K562 (cell line): ENCODE results near the gene HOXC10. TPM values are rescaled to one million over a fixed set of nuclear protein-coding genes. Genes with fewer than 3 reads are reported as not detected.

Experiments used
- ATAC-seq: fragments of 200-7000 bp; cut with Tn5 transposase; 3 replicates; pipeline ENCODE4 v1.9.1; 2020; ENCODE audit warnings: moderate library complexity
- BruUV-seq: library from RNA; stranded (reverse); fragments of 400-500 nt; replicated peaks from 2 replicates; lab custom pipeline; 2021; lab: Mats Ljungman, UMichigan
- CTCF ChIA-PET: fragments of 300-600 bp; formaldehyde crosslinking; extraction: SDS; loops from one replicate; lab custom pipeline; 2021; ENCODE audit warnings: low intra/inter-chr PET ratio; lab: Yijun Ruan, JAX
- POLR2A ChIA-PET: fragments of 300-600, 350-650 bp; sonication (Branson Sonifier 250); formaldehyde crosslinking; extraction: SDS; loops from one replicate; lab custom pipeline; 2021; ENCODE audit warnings: antibody characterized with exemption, inconsistent platforms; lab: Yijun Ruan, JAX
- DNase-seq, 4 experiments: peaks; one replicate each; pipeline versions ENCODE4 v3.0.0 to v3.0.0-alpha.2; 2011 to 2018; ENCODE audit warnings: low spot score in 3 of 4, mixed read lengths in 3 of 4; ENCODE audit errors: extremely low read depth in 1 of 4
- FAIRE-seq: peaks from 2 replicates; lab custom pipeline; 2011; peaks lifted over from hg19 to GRCh38; lab: Jason Lieb, UNC
- H2AFZ ChIP-seq: 2 replicates; pipeline ENCODE4 v1.6.0; 2011; ENCODE audit warnings: low read depth, low read length, control low read depth, inconsistent platforms
- H3K27ac ChIP-seq: fragments of 200-600 bp; 3 replicates; pipeline ENCODE4 v1.8.0; 2011; ENCODE audit warnings: low read depth, mild to moderate bottlenecking, control low read depth, inconsistent platforms, low read length, moderate library complexity, mixed read lengths; ENCODE audit errors: extremely low read depth
- H3K27me3 ChIP-seq, 2 experiments: fragments of 300-600 bp in 1 of 2; 2 replicates in 1 of 2; 3 replicates in 1 of 2; pipeline versions ENCODE4 v1.6.0 to v1.8.0; 2011; ENCODE audit warnings: inconsistent platforms in 2 of 2, low read length in 2 of 2, mild to moderate bottlenecking in 1 of 2, mixed read lengths in 1 of 2, moderate library complexity in 1 of 2; ENCODE audit not compliant: control insufficient read depth in 2 of 2, insufficient read depth in 2 of 2
- H3K36me3 ChIP-seq: fragments of 300-600 bp; 3 replicates; pipeline ENCODE4 v1.8.0; 2011; ENCODE audit warnings: mild to moderate bottlenecking, low read length, inconsistent platforms; ENCODE audit not compliant: control insufficient read depth, insufficient read depth
- H3K4me1 ChIP-seq, 2 experiments: fragments of 200-600 bp in 1 of 2; replicated peaks in 1 of 2; 2 replicates in 1 of 2; 3 replicates in 1 of 2; pipeline versions ENCODE4 v1.5.1 to v1.8.0; 2011; ENCODE audit warnings: inconsistent platforms in 2 of 2, low read length in 2 of 2, mild to moderate bottlenecking in 1 of 2, mixed read lengths in 1 of 2, moderate library complexity in 1 of 2; ENCODE audit not compliant: control insufficient read depth in 2 of 2, insufficient read depth in 2 of 2
- H3K4me2 ChIP-seq: 2 replicates; pipeline ENCODE4 v1.6.1; 2011; ENCODE audit warnings: low read length, control low read depth, inconsistent platforms, mixed read lengths; ENCODE audit not compliant: insufficient read depth
- H3K4me3 ChIP-seq: fragments of 200-600 bp; sonication (generic), shearing (Covaris generic); 2 replicates; pipeline ENCODE4 v1.5.1; 2016; ENCODE audit warnings: control low read depth, inconsistent platforms
- H3K79me2 ChIP-seq: fragments of 200-600 bp; 3 replicates; pipeline ENCODE4 v1.8.0; 2011; ENCODE audit warnings: low read length, inconsistent platforms; ENCODE audit not compliant: control insufficient read depth, insufficient read depth
- H3K9ac ChIP-seq, 2 experiments: 2 replicates each; pipeline versions ENCODE4 v1.6.0 to v1.6.1; 2011; ENCODE audit warnings: low read depth in 2 of 2, low read length in 2 of 2, control low read depth in 1 of 2, inconsistent platforms in 1 of 2, mild to moderate bottlenecking in 1 of 2, mixed read lengths in 1 of 2; ENCODE audit not compliant: insufficient read depth in 1 of 2
- H3K9me1 ChIP-seq: one replicate; pipeline ENCODE4 v1.6.0; 2011; ENCODE audit warnings: inconsistent platforms, mild to moderate bottlenecking, low read length, moderate library complexity; ENCODE audit not compliant: control insufficient read depth, insufficient read depth
- H3K9me3 ChIP-seq: replicated peaks from 2 replicates; pipeline ENCODE4 v1.5.1; 2011; ENCODE audit warnings: low read depth, low read length, inconsistent platforms; ENCODE audit not compliant: control insufficient read depth, insufficient read depth
- H4K20me1 ChIP-seq: replicated peaks from 2 replicates; pipeline ENCODE4 v1.6.1; 2011; ENCODE audit warnings: low read length, inconsistent platforms, mixed read lengths; ENCODE audit not compliant: control insufficient read depth, insufficient read depth
- CBX5 ChIP-seq: IDR thresholded peaks from 2 replicates; pipeline ENCODE4 v1.6.1; 2014; ENCODE audit warnings: low read depth, borderline replicate concordance
- CSDE1 ChIP-seq, 2 experiments: fragments of 450-650 bp; IDR thresholded peaks; 2 replicates each; pipeline ENCODE4 v1.6.1; 2016; ENCODE audit warnings: mild to moderate bottlenecking in 1 of 2
- GTF3C2 ChIP-seq: IDR thresholded peaks from 3 replicates; pipeline ENCODE4 v1.6.1; 2011; ENCODE audit warnings: borderline replicate concordance, mild to moderate bottlenecking, moderate library complexity; ENCODE audit not compliant: insufficient read length; ENCODE audit errors: extremely low read depth
- HDAC3 ChIP-seq: fragments of 450-650 bp; IDR thresholded peaks from 2 replicates; pipeline ENCODE4 v1.6.1; 2018; ENCODE audit warnings: borderline replicate concordance, mild to moderate bottlenecking, moderate library complexity; ENCODE audit not compliant: partially characterized antibody
- MTA1 ChIP-seq: fragments of 450-650 bp; IDR thresholded peaks from 2 replicates; pipeline ENCODE4 v1.6.1; 2017; ENCODE audit warnings: borderline replicate concordance
- NR1H2 ChIP-seq: sonication (generic); formaldehyde crosslinking; IDR thresholded peaks from 2 replicates; pipeline ENCODE4 v1.4.0; 2020; ENCODE audit warnings: mild to moderate bottlenecking, missing genetic modification reagents
- RHOXF2B ChIP-seq: fragments of 250-450 bp; sonication (Bioruptor Pico); conservative IDR thresholded peaks from 2 replicates; pipeline ENCODE4 v1.5.1; 2021
- SMAD4 ChIP-seq: fragments of 250-450 bp; sonication (Bioruptor Pico); conservative IDR thresholded peaks from 2 replicates; pipeline ENCODE4 v1.8.0; 2021; ENCODE audit warnings: inconsistent platforms, mild to moderate bottlenecking, moderate library complexity
- ZFP1 ChIP-seq: fragments of 450-650 bp; formaldehyde crosslinking; IDR thresholded peaks from 2 replicates; pipeline ENCODE4 v1.4.0; 2020; ENCODE audit warnings: mild to moderate bottlenecking, mixed read lengths
- ZNF124 ChIP-seq: sonication (generic); formaldehyde crosslinking; IDR thresholded peaks from 2 replicates; pipeline ENCODE4 v1.8.1; 2022; ENCODE audit warnings: missing genetic modification reagents
- ZNF3 ChIP-seq: fragments of 250-450 bp; sonication (Bioruptor Pico); IDR thresholded peaks from 2 replicates; pipeline ENCODE4 v1.5.0; 2021; ENCODE audit warnings: mild to moderate bottlenecking, moderate library complexity
- ZNF41 ChIP-seq: fragments of 250-450 bp; sonication (Bioruptor Pico); conservative IDR thresholded peaks from 2 replicates; pipeline ENCODE4 v1.4.0; 2020; ENCODE audit warnings: mild to moderate bottlenecking
- ZNF436 ChIP-seq: fragments of 250-450, 450-650 bp; sonication (Bioruptor Pico); formaldehyde crosslinking; IDR thresholded peaks from 2 replicates; pipeline ENCODE4 v1.7.0; 2020; ENCODE audit warnings: mild to moderate bottlenecking
- ZNF75A ChIP-seq: fragments of 450-650 bp; formaldehyde crosslinking; IDR thresholded peaks from 2 replicates; pipeline ENCODE4 v1.4.0; 2020; ENCODE audit warnings: mild to moderate bottlenecking
- WGBS: fragments of 100-300 bp; shearing (Covaris generic); methylation state at CpG from one replicate; pipeline ENCODE4 v1.1.6; 2016; ENCODE audit warnings: low coverage, mixed read lengths; ENCODE audit not compliant: insufficient coverage; ENCODE audit errors: missing lambda C conversion rate; 5-methylcytosine and 5-hydroxymethylcytosine counted together
- in situ Hi-C: fragments of 300-500 bp; cut with MboI; formaldehyde crosslinking; loops from 4 replicates; pipeline ENCODE4 v1.15.0; 2018; ENCODE audit warnings: inconsistent platforms, mixed read lengths
- intact Hi-C: fragments of 100-400 bp; cut with micrococcal nuclease; formaldehyde crosslinking; loops from 2 replicates; pipeline ENCODE4 v1.14.2; 2022
- polyA plus RNA-seq, 8 experiments: library from polyadenylated mRNA; depleted of rRNA in 4 of 8; stranded (reverse) in 5 of 8; unstranded in 3 of 8; fragments of >200 nt; fragmentation: Nextera tagmentation in 2 of 8; fragmentation: Illumina TruSeq in 1 of 8; extraction: Ambion mirVana in 2 of 8; extraction: Trizol in 1 of 8; gene quantifications; 2 replicates each; pipeline versions ENCODE4 v1.2.1 to v1.2.3, GENCODE V29; 2011 to 2014; ENCODE audit warnings: inconsistent platforms in 1 of 8, missing spikeins in 1 of 8
- total RNA-seq, 7 experiments: library from RNA; depleted of rRNA in 6 of 7; stranded (reverse); fragments of >200 nt in 6 of 7; fragmentation: Illumina TruSeq in 2 of 7; extraction: Trizol in 2 of 7; gene quantifications; 2 replicates each; pipeline versions ENCODE4 v1.2.1 to v1.2.3, GENCODE V29; 2011 to 2021; ENCODE audit warnings: low replicate concordance in 1 of 7

The HOXC10 gene
- total and polyA plus RNA-seq, 9 of the 15 experiments (the other 6 are each of a cell fraction or from before 2014, with no cell fraction given), result 0.13 to 0.77 (median 0.35) TPM; not detected in 2

- Histone ChIP-seq H2AFZ (no peak overlapping the region), H3K9me3 (no peaks in the 10 kb centered on the region), H3K4me1 (peaks cover 10 to 30% of the 10 kb centered on the region in 2 experiments), H3K9me1 (no peaks in the 10 kb centered on the region), H3K9ac (no peak overlapping the region; a peak in 1 of 4 replicates), H3K27ac (no peak overlapping the region), H3K36me3 (no peaks in the 10 kb centered on the region), H3K27me3 (no peaks in the 10 kb centered on the region), H4K20me1 (no peaks in the 10 kb centered on the region), H3K79me2 (no peaks in the 10 kb centered on the region; the same call in 2 of the 3 replicates), H3K4me2 (no peak overlapping the region), H3K4me3 (no peak overlapping the region)
- 54% methylated on average over 5 of the region's 5 CpGs for WGBS
- ChIA-PET CTCF (no interaction called here), POLR2A (interaction anchor here (0.6 to 0.8 kb wide), 3 partner anchors 12 to 826 kb away, joined by 3 to 5 read pairs (median 3); no protein-coding TSS in a partner anchor)
- in situ Hi-C loops, result loop anchor here (10.0 kb wide), 1 partner anchor 170 kb away; no protein-coding TSS in a partner anchor
- DNase-seq (no peak), ATAC-seq (no peak), FAIRE-seq (no peak)
- no TSS peak for BruUV-seq
- no peak for TF ChIP-seq MTA1
- no peak for TF ChIP-seq GTF3C2
- TF ChIP-seq ZNF436 (CRISPR knock-in tag), result no peak
- TF ChIP-seq NR1H2 (CRISPR knock-in tag), result no peak
- TF ChIP-seq CSDE1 (IDR thresholded peaks at IDR 0.05), result no peak
- TF ChIP-seq RHOXF2B (CRISPR knock-in tag), result no peak
- TF ChIP-seq ZNF3 (CRISPR knock-in tag), result no peak
- TF ChIP-seq ZNF41 (CRISPR knock-in tag), result no peak
- TF ChIP-seq SMAD4 (CRISPR knock-in tag), result no peak
- TF ChIP-seq CBX5, result no peak
- TF ChIP-seq HDAC3, result no peak
- TF ChIP-seq ZNF75A (CRISPR knock-in tag), result no peak
- TF ChIP-seq ZFP1, result no peak
- no peak for TF ChIP-seq ZNF124 (CRISPR knock-in tag)
- intact Hi-C loops, result no loop called here
These were observed 39.8 kb downstream of the HOXC10 start for GRCh38 chr12:54024581-54025305.
